ENCODE data around the gene FAM120A.

FAM120A gene

GRCh38 chr9:93566408-93567270, 115.2 kb downstream of the FAM120A start:
- FAIRE-seq = no peak

GRCh38 chr9:93567271-93567959, 115.9 kb downstream of the FAM120A start:
- no peak for FAIRE-seq

- FAIRE-seq = no peak
These were observed 116.7 kb downstream of the FAM120A start for GRCh38 chr9:93568169-93568568.

- no peak for FAIRE-seq
These were observed 118.2 kb downstream of the FAM120A start for GRCh38 chr9:93569621-93570174.

GRCh38 chr9:93572221-93572620, 120.7 kb downstream of the FAM120A start:
- FAIRE-seq = no peak

GRCh38 chr9:93572636-93573515, 121.4 kb downstream of the FAM120A start:
- FAIRE-seq = no peak

- no peak for FAIRE-seq
These were observed 122.0 kb downstream of the FAM120A start for GRCh38 chr9:93573516-93573828.

GRCh38 chr9:93574091-93574899, 122.8 kb downstream of the FAM120A start:
- no peak for FAIRE-seq

GRCh38 chr9:93574900-93575795, 123.7 kb downstream of the FAM120A start:
- FAIRE-seq = no peak

GRCh38 chr9:93575796-93576257, 124.3 kb downstream of the FAM120A start:
- no peak for FAIRE-seq

- FAIRE-seq = no peak
These were observed 125.0 kb downstream of the FAM120A start, which contains the start of gene PHF2 for GRCh38 chr9:93576258-93577077. Gene PHF2 (plus strand): TSS chr9:93576584. CDS start chr9:93576774, 190 bp downstream.

- no peak for FAIRE-seq
These were observed 125.8 kb downstream of the FAM120A start for GRCh38 chr9:93577078-93577974.

GRCh38 chr9:93577975-93578682, 126.6 kb downstream of the FAM120A start:
- FAIRE-seq = no peak

GRCh38 chr9:93578844-93579243, 127.4 kb downstream of the FAM120A start:
- FAIRE-seq = no peak

- no peak for FAIRE-seq
These were observed 128.4 kb downstream of the FAM120A start for GRCh38 chr9:93579711-93580516.

GRCh38 chr9:93580654-93581380, 129.3 kb downstream of the FAM120A start:
- no peak for FAIRE-seq

All from colon (tissue), 2 donors.